ENCODE data around the gene PFDN4.

The PFDN4 gene

DNA sequence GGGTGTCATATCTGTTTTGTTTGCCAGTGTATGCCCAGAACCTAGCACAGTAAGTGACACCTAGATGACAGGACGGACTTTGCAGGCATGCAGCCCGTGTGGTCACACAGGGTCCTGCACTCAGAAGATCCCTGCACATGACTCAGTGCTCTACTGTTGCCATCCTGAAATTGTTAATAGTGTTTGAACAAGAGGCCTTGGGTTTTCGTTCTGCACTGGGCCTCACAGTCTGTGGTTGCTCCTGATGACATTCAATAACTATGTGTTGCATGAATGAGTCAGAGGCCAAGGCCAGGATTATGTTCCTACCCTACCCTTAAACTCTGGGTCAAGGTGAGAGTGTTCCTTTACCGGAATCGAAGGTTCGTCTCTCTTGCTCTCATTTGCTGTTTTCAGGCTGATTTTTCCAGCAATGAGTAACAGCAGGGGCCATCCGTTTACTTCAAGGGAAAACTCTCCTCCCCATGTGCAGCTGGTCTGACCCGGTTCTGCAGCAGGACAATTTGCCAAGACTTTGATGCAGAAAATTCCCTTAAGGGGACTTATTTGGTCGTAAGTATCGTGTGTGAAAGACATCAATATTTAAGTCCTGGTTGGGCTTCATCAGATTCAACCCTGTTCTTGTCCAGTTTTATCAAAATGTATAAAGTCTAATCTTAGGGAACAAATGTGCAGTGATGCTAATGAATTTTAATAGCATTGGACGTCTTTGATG is 13.0 kb upstream of the PFDN4 start:
- TF ChIP-seq, protein P1, sequence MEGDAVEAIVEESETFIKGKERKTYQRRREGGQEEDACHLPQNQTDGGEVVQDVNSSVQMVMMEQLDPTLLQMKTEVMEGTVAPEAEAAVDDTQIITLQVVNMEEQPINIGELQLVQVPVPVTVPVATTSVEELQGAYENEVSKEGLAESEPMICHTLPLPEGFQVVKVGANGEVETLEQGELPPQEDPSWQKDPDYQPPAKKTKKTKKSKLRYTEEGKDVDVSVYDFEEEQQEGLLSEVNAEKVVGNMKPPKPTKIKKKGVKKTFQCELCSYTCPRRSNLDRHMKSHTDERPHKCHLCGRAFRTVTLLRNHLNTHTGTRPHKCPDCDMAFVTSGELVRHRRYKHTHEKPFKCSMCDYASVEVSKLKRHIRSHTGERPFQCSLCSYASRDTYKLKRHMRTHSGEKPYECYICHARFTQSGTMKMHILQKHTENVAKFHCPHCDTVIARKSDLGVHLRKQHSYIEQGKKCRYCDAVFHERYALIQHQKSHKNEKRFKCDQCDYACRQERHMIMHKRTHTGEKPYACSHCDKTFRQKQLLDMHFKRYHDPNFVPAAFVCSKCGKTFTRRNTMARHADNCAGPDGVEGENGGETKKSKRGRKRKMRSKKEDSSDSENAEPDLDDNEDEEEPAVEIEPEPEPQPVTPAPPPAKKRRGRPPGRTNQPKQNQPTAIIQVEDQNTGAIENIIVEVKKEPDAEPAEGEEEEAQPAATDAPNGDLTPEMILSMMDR (IDR thresholded peaks at IDR 0.05; ENCODE audit: insufficient read depth, low read length, poor library complexity, severe bottlenecking): no peak
- TF ChIP-seq EZH2phosphoT487 (conservative IDR thresholded peaks at IDR 0.05; ENCODE audit: low read length): no peak
- Histone ChIP-seq H3K4me3 (ENCODE audit: insufficient read depth, low read length, poor library complexity, severe bottlenecking) (no peak overlapping the region), H3K9me3 (ENCODE audit: insufficient read depth, low read length) (no peaks in the 10 kb centered on the region), H2AFZ (ENCODE audit: low read depth, low read length, severe bottlenecking) (no peak overlapping the region), H3K27me3 (ENCODE audit: low read length) (no peaks in the 10 kb centered on the region), H3K9me2 (replicated peaks; ENCODE audit: insufficient read depth, low read length) (no peaks in the 10 kb centered on the region), H3K27ac (ENCODE audit: low read depth, low read length) (no peak overlapping the region), H4K20me1 (ENCODE audit: low read depth, low read length) (no peaks in the 10 kb centered on the region), H3K9ac (ENCODE audit: low read length) (no peak overlapping the region), H3K4me2 (ENCODE audit: low read depth, low read length, poor library complexity, severe bottlenecking) (no peak overlapping the region), H3K36me3 (ENCODE audit: low read length) (no peaks in the 10 kb centered on the region), H3F3A (ENCODE audit: insufficient read depth) (no peaks in the 10 kb centered on the region), H3K79me2 (ENCODE audit: insufficient read depth, low read length) (no peaks in the 10 kb centered on the region)

DNA sequence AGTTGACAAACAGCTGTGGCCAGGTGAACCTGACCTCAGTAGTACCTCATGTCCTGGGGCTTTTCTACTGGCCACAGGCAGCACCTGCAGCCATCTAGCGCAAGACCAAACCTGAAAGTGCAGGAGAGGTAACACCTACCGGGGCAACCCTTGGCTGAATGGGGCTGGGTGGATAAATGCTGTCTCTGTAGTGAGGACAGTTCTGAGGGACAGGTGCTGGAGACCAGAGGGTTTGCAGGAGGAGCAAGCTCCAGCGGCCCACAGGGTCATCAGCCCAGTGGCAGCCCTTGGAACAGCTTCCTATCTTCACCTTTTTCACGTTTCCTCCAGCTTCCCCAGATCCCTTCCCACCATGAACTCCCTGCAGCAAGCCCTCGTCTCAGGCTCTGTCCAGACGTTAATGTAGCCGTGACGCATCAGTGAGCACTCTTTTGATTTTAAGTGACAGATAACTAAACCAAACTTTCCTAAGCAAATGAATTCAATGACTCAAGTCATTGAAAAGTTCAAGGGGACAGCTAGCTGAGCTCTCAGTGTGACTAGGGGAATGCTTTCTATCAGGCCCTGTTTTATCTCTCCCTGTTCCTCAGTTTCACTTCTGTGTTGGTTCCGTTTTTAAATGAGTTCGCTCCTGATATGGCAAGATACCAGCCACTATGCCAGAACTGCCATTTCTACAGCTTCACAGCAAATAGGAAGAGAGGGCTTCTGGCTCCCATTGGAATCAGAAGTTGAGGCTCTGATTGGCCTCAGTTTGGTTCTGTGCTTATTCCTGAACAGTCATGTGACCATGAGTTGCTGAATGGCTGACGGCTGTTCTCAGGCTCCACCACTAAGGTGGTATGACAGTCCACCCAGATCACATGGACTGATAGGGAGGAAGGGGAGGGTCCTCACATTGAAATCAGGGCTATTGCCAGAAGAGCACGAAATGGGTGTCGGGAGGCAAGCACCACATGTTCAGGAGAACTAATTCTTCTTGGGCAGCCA is 12.1 kb upstream of the PFDN4 start:
- Histone ChIP-seq H4K20me1 (ENCODE audit: low read depth, low read length) (no peaks in the 10 kb centered on the region), H3K9me2 (replicated peaks; ENCODE audit: insufficient read depth, low read length) (no peaks in the 10 kb centered on the region), H3K9ac (ENCODE audit: low read length) (no peak overlapping the region), H3K4me3 (ENCODE audit: insufficient read depth, low read length, poor library complexity, severe bottlenecking) (no peak overlapping the region), H3K9me3 (ENCODE audit: insufficient read depth, low read length) (no peaks in the 10 kb centered on the region), H3K27ac (ENCODE audit: low read depth, low read length) (no peak overlapping the region), H3K36me3 (ENCODE audit: low read length) (no peaks in the 10 kb centered on the region), H3K4me2 (ENCODE audit: low read depth, low read length, poor library complexity, severe bottlenecking) (no peak overlapping the region), H3F3A (ENCODE audit: insufficient read depth) (no peaks in the 10 kb centered on the region), H3K27me3 (ENCODE audit: low read length) (no peaks in the 10 kb centered on the region), H3K79me2 (ENCODE audit: insufficient read depth, low read length) (no peaks in the 10 kb centered on the region), H2AFZ (ENCODE audit: low read depth, low read length, severe bottlenecking) (no peak overlapping the region)
- TF ChIP-seq, protein P1 (IDR thresholded peaks at IDR 0.05; ENCODE audit: insufficient read depth, low read length, poor library complexity, severe bottlenecking): no peak
- TF ChIP-seq EZH2phosphoT487 (conservative IDR thresholded peaks at IDR 0.05; ENCODE audit: low read length): no peak

DNA sequence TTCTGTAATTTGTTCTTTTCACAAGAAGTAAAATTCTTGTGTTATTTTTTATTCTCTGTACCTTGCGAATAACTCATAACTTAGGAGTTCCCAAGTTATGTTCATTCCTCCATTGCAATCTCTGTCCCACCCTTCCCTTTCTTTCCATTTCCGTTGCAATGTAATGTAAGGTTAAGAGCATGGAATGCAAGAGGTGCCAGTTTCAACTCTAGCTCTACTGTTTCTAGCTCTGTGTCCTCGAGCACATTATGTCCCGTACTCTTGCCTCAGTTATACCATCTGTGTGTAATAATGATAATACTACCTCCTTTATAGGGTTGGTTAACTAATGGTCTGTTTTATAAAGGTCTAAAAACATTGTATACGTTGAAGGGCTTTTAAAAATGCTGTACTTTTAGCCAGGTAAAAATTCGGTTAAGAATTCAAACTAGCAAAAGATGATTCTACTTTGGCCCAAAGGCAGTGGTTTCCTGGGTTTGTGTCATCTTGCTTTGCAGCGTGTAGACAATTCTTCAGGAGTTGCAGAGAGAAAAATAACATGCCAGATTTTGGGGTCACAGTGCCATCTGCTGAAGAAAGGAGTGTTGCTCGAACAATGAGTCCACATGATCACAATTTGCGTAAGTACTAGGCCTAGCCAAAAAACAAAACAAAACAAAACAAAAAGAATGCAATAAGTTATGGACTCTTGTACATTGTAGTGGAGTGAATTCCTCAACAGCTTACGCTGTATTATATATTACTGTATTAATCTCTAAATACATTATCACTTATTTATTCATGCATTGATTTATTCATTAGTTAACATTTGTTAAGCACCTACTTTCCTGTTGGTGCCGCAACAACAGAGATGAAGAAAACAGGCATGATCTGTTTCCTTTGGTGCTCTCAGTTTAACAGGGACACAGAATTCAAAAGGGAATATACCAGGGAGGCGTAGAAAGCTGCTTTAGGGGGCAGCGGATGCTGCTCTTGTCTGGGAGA is 10.0 kb upstream of the PFDN4 start:
- Histone ChIP-seq H3K27ac (ENCODE audit: low read depth, low read length) (no peak overlapping the region), H3K9ac (ENCODE audit: low read length) (no peak overlapping the region), H3K27me3 (ENCODE audit: low read length) (no peaks in the 10 kb centered on the region), H3K36me3 (ENCODE audit: low read length) (no peaks in the 10 kb centered on the region), H3K9me2 (replicated peaks; ENCODE audit: insufficient read depth, low read length) (no peaks in the 10 kb centered on the region), H3F3A (ENCODE audit: insufficient read depth) (no peaks in the 10 kb centered on the region), H3K79me2 (ENCODE audit: insufficient read depth, low read length) (no peaks in the 10 kb centered on the region), H3K9me3 (ENCODE audit: insufficient read depth, low read length) (no peaks in the 10 kb centered on the region), H3K4me2 (ENCODE audit: low read depth, low read length, poor library complexity, severe bottlenecking) (no peak overlapping the region), H4K20me1 (ENCODE audit: low read depth, low read length) (no peaks in the 10 kb centered on the region), H2AFZ (ENCODE audit: low read depth, low read length, severe bottlenecking) (no peak overlapping the region), H3K4me3 (ENCODE audit: insufficient read depth, low read length, poor library complexity, severe bottlenecking) (no peak overlapping the region)
- TF ChIP-seq EZH2phosphoT487 (conservative IDR thresholded peaks at IDR 0.05; ENCODE audit: low read length): no peak
- TF ChIP-seq, protein P1 (IDR thresholded peaks at IDR 0.05; ENCODE audit: insufficient read depth, low read length, poor library complexity, severe bottlenecking): no peak
